ENCODE measurements around the gene TNFSF10.

- TF ChIP-seq, protein P1, sequence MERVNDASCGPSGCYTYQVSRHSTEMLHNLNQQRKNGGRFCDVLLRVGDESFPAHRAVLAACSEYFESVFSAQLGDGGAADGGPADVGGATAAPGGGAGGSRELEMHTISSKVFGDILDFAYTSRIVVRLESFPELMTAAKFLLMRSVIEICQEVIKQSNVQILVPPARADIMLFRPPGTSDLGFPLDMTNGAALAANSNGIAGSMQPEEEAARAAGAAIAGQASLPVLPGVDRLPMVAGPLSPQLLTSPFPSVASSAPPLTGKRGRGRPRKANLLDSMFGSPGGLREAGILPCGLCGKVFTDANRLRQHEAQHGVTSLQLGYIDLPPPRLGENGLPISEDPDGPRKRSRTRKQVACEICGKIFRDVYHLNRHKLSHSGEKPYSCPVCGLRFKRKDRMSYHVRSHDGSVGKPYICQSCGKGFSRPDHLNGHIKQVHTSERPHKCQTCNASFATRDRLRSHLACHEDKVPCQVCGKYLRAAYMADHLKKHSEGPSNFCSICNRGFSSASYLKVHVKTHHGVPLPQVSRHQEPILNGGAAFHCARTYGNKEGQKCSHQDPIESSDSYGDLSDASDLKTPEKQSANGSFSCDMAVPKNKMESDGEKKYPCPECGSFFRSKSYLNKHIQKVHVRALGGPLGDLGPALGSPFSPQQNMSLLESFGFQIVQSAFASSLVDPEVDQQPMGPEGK (CRISPR knock-in tag; IDR thresholded peaks at IDR 0.05; ENCODE audit: borderline replicate concordance) = no peak
- no peak for TF ChIP-seq TOX (CRISPR knock-in tag; IDR thresholded peaks at IDR 0.05; ENCODE audit: borderline replicate concordance)
- TF ChIP-seq ZC3H10 (CRISPR knock-in tag; IDR thresholded peaks at IDR 0.05) = no peak
- no peak for TF ChIP-seq OSR1 (CRISPR knock-in tag; IDR thresholded peaks at IDR 0.05)
- no peak for TF ChIP-seq TSHZ2 (CRISPR knock-in tag; IDR thresholded peaks at IDR 0.05)
- TF ChIP-seq SNAI2 (CRISPR knock-in tag; IDR thresholded peaks at IDR 0.05) = no peak
- TF ChIP-seq, protein P2, sequence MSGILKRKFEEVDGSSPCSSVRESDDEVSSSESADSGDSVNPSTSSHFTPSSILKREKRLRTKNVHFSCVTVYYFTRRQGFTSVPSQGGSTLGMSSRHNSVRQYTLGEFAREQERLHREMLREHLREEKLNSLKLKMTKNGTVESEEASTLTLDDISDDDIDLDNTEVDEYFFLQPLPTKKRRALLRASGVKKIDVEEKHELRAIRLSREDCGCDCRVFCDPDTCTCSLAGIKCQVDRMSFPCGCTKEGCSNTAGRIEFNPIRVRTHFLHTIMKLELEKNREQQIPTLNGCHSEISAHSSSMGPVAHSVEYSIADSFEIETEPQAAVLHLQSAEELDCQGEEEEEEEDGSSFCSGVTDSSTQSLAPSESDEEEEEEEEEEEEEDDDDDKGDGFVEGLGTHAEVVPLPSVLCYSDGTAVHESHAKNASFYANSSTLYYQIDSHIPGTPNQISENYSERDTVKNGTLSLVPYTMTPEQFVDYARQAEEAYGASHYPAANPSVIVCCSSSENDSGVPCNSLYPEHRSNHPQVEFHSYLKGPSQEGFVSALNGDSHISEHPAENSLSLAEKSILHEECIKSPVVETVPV (CRISPR knock-in tag; IDR thresholded peaks at IDR 0.05) = no peak
- TF ChIP-seq GLIS3 (CRISPR knock-in tag; IDR thresholded peaks at IDR 0.05) = no peak
- no peak for TF ChIP-seq ZNF565 (CRISPR knock-in tag; conservative IDR thresholded peaks at IDR 0.05; ENCODE audit: low read depth)
- TF ChIP-seq RARB (CRISPR knock-in tag; IDR thresholded peaks at IDR 0.05) = no peak
- TF ChIP-seq ZNF8 (CRISPR knock-in tag; IDR thresholded peaks at IDR 0.05) = no peak
- TF ChIP-seq TCF4 (CRISPR knock-in tag; IDR thresholded peaks at IDR 0.05; ENCODE audit: borderline replicate concordance) = no peak
- TF ChIP-seq ZFP3 (CRISPR knock-in tag; IDR thresholded peaks at IDR 0.05) = no peak
Observed at GRCh38 chr3:172551874-172552273, 28.6 kb upstream of the TNFSF10 start.
